Endothelial cell of umbilical vein (primary cell): ENCODE results near the gene NR3C2.

Source experiments
- TF ChIP-seq, protein P1 (sequence below), 2 donors: IDR thresholded peaks; 1 replicate in 1 of 2; 2 replicates in 1 of 2; pipeline ENCODE4 v1.5.1; 2011; ENCODE audit warnings: low read length in 2 of 2, mild to moderate bottlenecking in 2 of 2, moderate library complexity in 2 of 2, control low read depth in 1 of 2, inconsistent platforms in 1 of 2, low read depth in 1 of 2; ENCODE audit not compliant: insufficient read depth in 1 of 2; ENCODE audit errors: extremely low read depth in 1 of 2
- TF ChIP-seq, protein P2 (sequence below): IDR thresholded peaks from 2 replicates; pipeline ENCODE4 v1.6.1; 2011; ENCODE audit not compliant: insufficient read depth, insufficient read length

DNA sequence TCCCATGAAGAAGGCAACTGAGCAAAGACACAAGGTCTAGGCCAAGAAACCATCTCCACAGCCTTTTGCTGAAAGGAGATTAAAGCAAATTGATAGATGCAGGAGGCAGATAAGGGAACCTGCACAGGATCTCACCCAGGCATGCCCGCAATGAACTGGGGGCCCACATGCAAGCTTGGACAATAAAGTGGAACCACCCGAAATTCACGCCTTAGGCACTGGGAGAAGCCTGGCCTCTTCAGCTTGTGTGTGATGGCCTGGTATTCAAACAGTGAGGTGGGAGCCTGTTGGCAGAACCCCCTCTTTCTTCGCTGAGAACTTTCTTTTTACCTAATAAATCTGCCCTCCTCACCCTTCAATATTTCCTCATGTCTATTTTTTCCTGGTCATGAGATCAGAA is 213.2 kb downstream of the NR3C2 start:
- TF ChIP-seq, protein P1, sequence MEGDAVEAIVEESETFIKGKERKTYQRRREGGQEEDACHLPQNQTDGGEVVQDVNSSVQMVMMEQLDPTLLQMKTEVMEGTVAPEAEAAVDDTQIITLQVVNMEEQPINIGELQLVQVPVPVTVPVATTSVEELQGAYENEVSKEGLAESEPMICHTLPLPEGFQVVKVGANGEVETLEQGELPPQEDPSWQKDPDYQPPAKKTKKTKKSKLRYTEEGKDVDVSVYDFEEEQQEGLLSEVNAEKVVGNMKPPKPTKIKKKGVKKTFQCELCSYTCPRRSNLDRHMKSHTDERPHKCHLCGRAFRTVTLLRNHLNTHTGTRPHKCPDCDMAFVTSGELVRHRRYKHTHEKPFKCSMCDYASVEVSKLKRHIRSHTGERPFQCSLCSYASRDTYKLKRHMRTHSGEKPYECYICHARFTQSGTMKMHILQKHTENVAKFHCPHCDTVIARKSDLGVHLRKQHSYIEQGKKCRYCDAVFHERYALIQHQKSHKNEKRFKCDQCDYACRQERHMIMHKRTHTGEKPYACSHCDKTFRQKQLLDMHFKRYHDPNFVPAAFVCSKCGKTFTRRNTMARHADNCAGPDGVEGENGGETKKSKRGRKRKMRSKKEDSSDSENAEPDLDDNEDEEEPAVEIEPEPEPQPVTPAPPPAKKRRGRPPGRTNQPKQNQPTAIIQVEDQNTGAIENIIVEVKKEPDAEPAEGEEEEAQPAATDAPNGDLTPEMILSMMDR (IDR thresholded peaks at IDR 0.05; ENCODE audit: extremely low read depth in 1 of 2, insufficient read depth in 1 of 2, low read depth in 1 of 2, low read length in 2 of 2), result no peak
- TF ChIP-seq, protein P2, sequence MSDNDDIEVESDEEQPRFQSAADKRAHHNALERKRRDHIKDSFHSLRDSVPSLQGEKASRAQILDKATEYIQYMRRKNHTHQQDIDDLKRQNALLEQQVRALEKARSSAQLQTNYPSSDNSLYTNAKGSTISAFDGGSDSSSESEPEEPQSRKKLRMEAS, result no peak
